ENCODE data around the gene AGAP2. TPM values are rescaled to one million over a fixed set of nuclear protein-coding genes. Genes with fewer than 3 reads are reported as not detected.
A peak's percentile ranks its signal among the peaks of the same experiment; 100 is the strongest.
"Not testable (repeated sequence)": the region's sequence is repeated elsewhere in the genome, so short reads cannot be mapped to it uniquely, and the experiment has no call there.

AGAP2 gene
- total and polyA plus RNA-seq, 12 donors: 0.50 to 8.1 (median 2.1) TPM

DNA sequence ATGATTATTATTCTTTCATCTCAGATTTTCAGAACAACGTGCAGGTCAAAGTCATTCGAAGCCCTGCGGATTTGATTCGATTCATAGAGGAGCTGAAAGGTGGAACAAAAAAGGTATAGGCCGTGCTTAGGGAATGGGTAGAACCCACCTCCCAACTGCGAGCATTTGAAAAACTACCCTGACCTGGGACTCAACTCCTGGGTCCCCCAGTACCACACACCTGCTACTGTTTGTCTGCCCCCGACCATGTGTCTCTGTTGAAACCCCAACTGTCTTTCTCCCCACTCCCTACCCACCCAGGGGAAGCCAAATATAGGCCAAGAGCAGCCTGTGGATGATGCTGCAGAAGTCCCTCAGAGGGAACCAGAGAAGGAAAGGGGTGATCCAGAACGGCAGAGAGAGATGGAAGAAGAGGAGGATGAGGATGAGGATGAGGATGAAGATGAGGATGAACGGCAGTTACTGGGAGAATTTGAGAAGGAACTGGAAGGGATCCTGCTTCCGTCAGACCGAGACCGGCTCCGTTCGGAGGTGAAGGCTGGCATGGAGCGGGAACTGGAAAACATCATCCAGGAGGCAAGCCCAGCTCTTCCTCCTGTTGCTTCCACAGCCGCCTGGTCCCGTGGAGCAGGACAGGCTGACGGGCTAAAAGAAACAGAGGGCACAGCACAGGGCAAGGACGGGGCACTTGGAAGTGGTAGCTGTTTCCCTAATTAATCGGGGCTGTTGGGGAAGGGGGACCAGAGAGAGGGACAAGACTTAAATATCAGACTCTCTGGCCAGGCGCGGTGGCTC, 20.5 kb downstream of the AGAP2 start:
- Histone ChIP-seq H3K27me3 (no peaks in the 10 kb centered on the region), H3K27ac (no peak overlapping the region), H3K36me3 (replicated peaks in 1 of 2) (peaks cover 0 to 74% of the 10 kb centered on the region in 2 donors), H3K4me1 (replicated peaks in 1 of 2) (no peaks in the 10 kb centered on the region), H3K4me3 (no peak overlapping the region), H3K9me3 (replicated peaks in 1 of 3) (no peaks in the 10 kb centered on the region)
- WGBS, 4 donors: 95 to 97% (median 96%) methylated on average over 20 to 22 of the region's 22 CpGs
- intact Hi-C loops (cut with DNase I): no loop called here
- TF ChIP-seq CTCF (IDR thresholded peaks at IDR 0.05) (no peak), POLR2A (IDR thresholded peaks at IDR 0.05) (no peak)
- peak in 1 of 7 donors; percentile 23 for DNase-seq

GRCh38 chr12:57717131-57717530, 21.4 kb downstream of the AGAP2 start:
- intact Hi-C loops (cut with DNase I): no loop called here
- TF ChIP-seq CTCF (IDR thresholded peaks at IDR 0.05): no peak
- TF ChIP-seq POLR2A (IDR thresholded peaks at IDR 0.05): no peak
- Histone ChIP-seq H3K4me1 (replicated peaks in 1 of 2) (no peaks in the 10 kb centered on the region), H3K27ac (no peak overlapping the region), H3K9me3 (replicated peaks in 1 of 3) (no peaks in the 10 kb centered on the region), H3K36me3 (replicated peaks in 1 of 2) (peaks cover 0 to 74% of the 10 kb centered on the region in 2 donors), H3K4me3 (no peak overlapping the region), H3K27me3 (no peaks in the 10 kb centered on the region)
- WGBS, 4 donors: 95 to 98% (median 97%) methylated on average over 5 of the region's 5 CpGs
- peak in 1 of 7 donors; percentile 27 for DNase-seq

- intact Hi-C loops (cut with DNase I): no loop called here
- TF ChIP-seq CTCF (IDR thresholded peaks at IDR 0.05) (no peak), POLR2A (IDR thresholded peaks at IDR 0.05) (no peak)
- peaks cover 0 to 69% of the 10 kb centered on the region in 2 donors for H3K36me3 ChIP-seq (replicated peaks in 1 of 2)
- WGBS, 4 donors: 91 to 97% (median 93%) methylated on average over 4 of the region's 4 CpGs
- no peak overlapping the region for H3K4me3 ChIP-seq
- no peak overlapping the region for H3K27ac ChIP-seq
- H3K4me1 ChIP-seq (replicated peaks in 1 of 2): no peaks in the 10 kb centered on the region
- DNase-seq: peak in 1 of 7 donors; percentile 33
- no peaks in the 10 kb centered on the region for H3K27me3 ChIP-seq
- no peaks in the 10 kb centered on the region for H3K9me3 ChIP-seq (replicated peaks in 1 of 3)
Measured at GRCh38 chr12:57716305-57716704, 22.2 kb downstream of the AGAP2 start.

DNA sequence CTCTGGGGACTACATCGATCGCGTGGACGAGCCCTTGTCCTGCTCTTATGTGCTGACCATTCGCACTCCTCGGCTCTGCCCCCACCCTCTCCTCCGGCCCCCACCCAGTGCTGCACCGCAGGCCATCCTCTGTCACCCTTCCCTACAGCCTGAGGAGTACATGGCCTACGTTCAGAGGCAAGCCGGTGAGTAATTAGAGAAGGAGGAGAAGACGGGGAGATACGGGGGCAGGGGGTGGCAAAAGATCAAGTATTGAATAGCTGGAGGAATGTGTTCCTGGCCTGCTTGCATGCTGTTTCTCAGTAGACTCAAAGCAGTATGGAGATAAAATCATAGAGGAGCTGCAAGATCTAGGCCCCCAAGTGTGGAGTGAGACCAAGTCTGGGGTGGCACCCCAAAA, 22.8 kb downstream of the AGAP2 start:
- H3K36me3 ChIP-seq (replicated peaks in 1 of 2): peaks cover 0 to 64% of the 10 kb centered on the region in 2 donors
- H3K27me3 ChIP-seq: no peaks in the 10 kb centered on the region
- DNase-seq: peak in 1 of 7 donors; percentile 28
- 93 to 96% (median 95%) methylated on average over 12 of the region's 12 CpGs for WGBS, 4 donors
- H3K27ac ChIP-seq: no peak overlapping the region
- TF ChIP-seq POLR2A (IDR thresholded peaks at IDR 0.05) (no peak), CTCF (IDR thresholded peaks at IDR 0.05) (no peak)
- no peaks in the 10 kb centered on the region for H3K9me3 ChIP-seq (replicated peaks in 1 of 3)
- no peak overlapping the region for H3K4me3 ChIP-seq
- intact Hi-C loops (cut with DNase I): no loop called here
- H3K4me1 ChIP-seq (replicated peaks in 1 of 2): no peaks in the 10 kb centered on the region

- H3K9me3 ChIP-seq (replicated peaks in 1 of 3); H3K4me3 ChIP-seq; H3K4me1 ChIP-seq (replicated peaks in 1 of 2); H3K27ac ChIP-seq; intact Hi-C loops (cut with DNase I); H3K27me3 ChIP-seq: not testable (repeated sequence)
- 84 to 95% (median 91%) methylated on average over 6 of the region's 6 CpGs for WGBS, 4 donors
- DNase-seq: peak in 1 of 7 donors; percentile 18
- H3K36me3 ChIP-seq (replicated peaks in 1 of 2): peaks cover 0 to 58% of the 10 kb centered on the region in 2 donors
Measured at GRCh38 chr12:57715036-57715748, 23.4 kb downstream of the AGAP2 start.
